Fibroblast of lung (primary cell): ENCODE data around the gene ZIK1.

Experiments used
- CTCF ChIP-seq, 2 donors: IDR thresholded peaks in 1 of 2; conservative IDR thresholded peaks in 1 of 2; 1 replicate in 1 of 2; 2 replicates in 1 of 2; pipeline ENCODE4 v1.5.1; 2011 to 2012; ENCODE audit warnings: low read length in 2 of 2, control low read depth in 1 of 2, inconsistent platforms in 1 of 2, low read depth in 1 of 2, mild to moderate bottlenecking in 1 of 2
- EZH2 ChIP-seq: IDR thresholded peaks from 2 replicates; pipeline ENCODE4 v1.5.1; 2012; ENCODE audit warnings: low read length, control low read depth, mild to moderate bottlenecking; ENCODE audit errors: missing control alignments

GRCh38 chr19:57641715-57642234, 57.8 kb downstream of the ZIK1 start:
- TF ChIP-seq CTCF (conservative IDR thresholded peaks at IDR 0.05 in 1 of 2, IDR thresholded peaks at IDR 0.05 in 1 of 2; ENCODE audit: low read depth in 1 of 2, low read length in 2 of 2) (no peak), EZH2 (no peak)
